Cardiac septum (tissue), 1 donor: Measurements from ENCODE around the gene PERCC1. TPM values are rescaled to one million over a fixed set of nuclear protein-coding genes. Genes with fewer than 3 reads are reported as not detected.
"Not testable (repeated sequence)": the region's sequence is repeated elsewhere in the genome, so short reads cannot be mapped to it uniquely, and the experiment has no call there.

Experiments
- DNase-seq: peaks from one replicate; pipeline ENCODE4 v3.0.0-alpha.2; 2020; ENCODE audit warnings: low spot score
- intact Hi-C: fragments of 100-400 bp; cut with DNase I; formaldehyde crosslinking; loops from one replicate; pipeline ENCODE4 v1.14.0; 2022
- total RNA-seq: library from RNA; stranded (reverse); fragmentation: NEBNext Ultra II Directional; extraction: Animal tissue kit (Norgen Biotek cat#: 25700); gene quantifications from one replicate; pipeline ENCODE4 v1.2.1, GENCODE V29; 2021
- donor health status: DM: no; HTN: no; CAD: no.

The PERCC1 gene
- total RNA-seq, 1 donor from 2014 or later = not detected

GRCh38 chr16:1464196-1464893 is 33.5 kb downstream of the PERCC1 start:
- DNase-seq = no peak
- intact Hi-C loops = no loop called here

- no peak for DNase-seq
- intact Hi-C loops = no loop called here
Measured at GRCh38 chr16:1464894-1465566, 34.2 kb downstream of the PERCC1 start.

GRCh38 chr16:1465567-1465915 is 34.7 kb downstream of the PERCC1 start:
- intact Hi-C loops = no loop called here
- DNase-seq = no peak

- DNase-seq = no peak
- intact Hi-C loops = no loop called here
Measured at GRCh38 chr16:1466054-1466453, 35.2 kb downstream of the PERCC1 start.

- DNase-seq = no peak
- intact Hi-C loops = no loop called here
Measured at GRCh38 chr16:1466968-1467521, 36.2 kb downstream of the PERCC1 start.

GRCh38 chr16:1468426-1468810 is 37.5 kb downstream of the PERCC1 start:
- DNase-seq = no peak
- intact Hi-C loops = no loop called here

GRCh38 chr16:1469141-1469540 is 38.3 kb downstream of the PERCC1 start:
- intact Hi-C loops, DNase-seq: not testable (repeated sequence)

- no peak for DNase-seq
- intact Hi-C loops = no loop called here
Measured at GRCh38 chr16:1469693-1470201, 38.9 kb downstream of the PERCC1 start.

- no peak for DNase-seq
- intact Hi-C loops = no loop called here
Measured at GRCh38 chr16:1470481-1471251, 39.8 kb downstream of the PERCC1 start.

GRCh38 chr16:1471569-1472194 is 40.8 kb downstream of the PERCC1 start:
- intact Hi-C loops = no loop called here
- DNase-seq = no peak

GRCh38 chr16:1472974-1473373 is 42.1 kb downstream of the PERCC1 start:
- intact Hi-C loops = no loop called here
- DNase-seq = no peak

- no peak for DNase-seq
- intact Hi-C loops = no loop called here
Measured at GRCh38 chr16:1474082-1474795, 43.4 kb downstream of the PERCC1 start.

GRCh38 chr16:1474796-1475551 is 44.1 kb downstream of the PERCC1 start, which contains the start of gene CLCN7:
CLCN7 (minus strand) TSS chr16:1475028; CDS start chr16:1474974, 54 bp downstream.
- intact Hi-C loops = loop anchor here (5.0 kb wide), 1 partner anchor 352 kb away; the partner anchor contains the start of genes FAHD1 and HAGH
- DNase-seq = peak; percentile 95

- no peak for DNase-seq
- intact Hi-C loops = loop anchor here (5.0 kb wide), 1 partner anchor 352 kb away; the partner anchor contains the start of genes FAHD1 and HAGH
Measured at GRCh38 chr16:1475552-1476114, 44.8 kb downstream of the PERCC1 start.

- no peak for DNase-seq
- intact Hi-C loops = loop anchor here (5.0 kb wide), 1 partner anchor 350 kb away; the partner anchor contains the start of genes FAHD1 and HAGH
Measured at GRCh38 chr16:1477033-1477432, 46.2 kb downstream of the PERCC1 start.

GRCh38 chr16:1478937-1479336 is 48.1 kb downstream of the PERCC1 start:
- DNase-seq = not testable (repeated sequence)
- intact Hi-C loops = loop anchor here (5.0 kb wide), 1 partner anchor 348 kb away; the partner anchor contains the start of genes FAHD1 and HAGH
